ENCODE data around the gene UBE2M. TPM values are rescaled to one million over a fixed set of nuclear protein-coding genes. Genes with fewer than 3 reads are reported as not detected.

Gene UBE2M
- total and polyA plus RNA-seq, 2 experiments from 2014 or later, result 27.6 to 64.5 TPM

- Histone ChIP-seq H3K4me1 (ENCODE audit: insufficient read depth) (peaks cover 23% of the 10 kb centered on the region), H4K20me1 (replicated peaks; ENCODE audit: insufficient read depth) (no peaks in the 10 kb centered on the region; the same call in 1 of the 2 replicates), H3K79me2 (replicated peaks; ENCODE audit: insufficient read depth) (peaks cover 20% of the 10 kb centered on the region), H3K9me2 (ENCODE audit: insufficient read depth) (peaks cover 5% of the 10 kb centered on the region; the same call in 1 of the 2 replicates), H3K27ac (ENCODE audit: low read depth) (peak overlapping the region; percentile 97), H3F3A (replicated peaks; ENCODE audit: low read depth) (peaks cover 70% of the 10 kb centered on the region), H3K4me2 (peak overlapping the region; percentile 81), H3K4me3 (peak overlapping the region; percentile 93), H2AFZ (no peak overlapping the region), H3K36me3 (ENCODE audit: insufficient read depth) (peaks cover 16% of the 10 kb centered on the region), H3K27me3 (ENCODE audit: insufficient read depth) (peaks cover 8% of the 10 kb centered on the region)
- Mint-ChIP-seq H3K9me3 (peaks cover 8% of the 10 kb centered on the region; the same call in 2 of the 3 replicates), H3K4me3 (peak overlapping the region; percentile 95), H3K36me3 (ENCODE audit: low read depth) (peaks cover 66% of the 10 kb centered on the region), H3K27ac (peak overlapping the region; percentile 98), H3K4me1 (peaks cover 42% of the 10 kb centered on the region), H3K27me3 (ENCODE audit: insufficient read depth, low read depth, poor library complexity) (peaks cover 48% of the 10 kb centered on the region)
- DNase-seq (ENCODE audit: low spot score) (no peak), ATAC-seq (no peak)
- TF ChIP-seq EZH2phosphoT487 (IDR thresholded peaks at IDR 0.05; ENCODE audit: unreplicated experiment) (no peak), ZNF114 (CRISPR knock-in tag; IDR thresholded peaks at IDR 0.05) (no peak), CTCF (conservative IDR thresholded peaks at IDR 0.05; ENCODE audit: low read depth in 2 of 2) (no peak), REST (IDR thresholded peaks at IDR 0.05; ENCODE audit: unreplicated experiment) (no peak), EZH2 (IDR thresholded peaks at IDR 0.05; ENCODE audit: low read depth, unreplicated experiment) (no peak), CREB1 (CRISPR knock-in tag; IDR thresholded peaks at IDR 0.05; ENCODE audit: low read depth) (no peak), JUNB (IDR thresholded peaks at IDR 0.05; ENCODE audit: unreplicated experiment) (no peak), POLR2AphosphoS5 (IDR thresholded peaks at IDR 0.05; ENCODE audit: low read depth) (no peak), NANOG (IDR thresholded peaks at IDR 0.05; ENCODE audit: borderline replicate concordance) (no peak), ZNF462 (CRISPR knock-in tag; IDR thresholded peaks at IDR 0.05) (no peak), STAT1 (IDR thresholded peaks at IDR 0.05; ENCODE audit: unreplicated experiment) (no peak), ETS1 (IDR thresholded peaks at IDR 0.05) (no peak), ZNF331 (CRISPR knock-in tag; IDR thresholded peaks at IDR 0.05; ENCODE audit: low read depth) (no peak)
Measured at GRCh38 chr19:58555369-58555885, 3.0 kb downstream of the UBE2M start.

All from GM23338 (cell line).